Cardiac fibroblast (primary cell): ENCODE results near the gene CHRM2.
A peak's percentile ranks its signal among the peaks of the same experiment; 100 is the strongest.

ENCODE experiments used
- DNase-seq, 2 donors: peaks; one replicate each; pipeline versions ENCODE4 v3.0.0 to v3.0.0-alpha.2; 2010; ENCODE audit warnings: low read depth in 2 of 2
- H3K4me3 ChIP-seq, 2 donors: replicated peaks in 1 of 2; 1 replicate in 1 of 2; 2 replicates in 1 of 2; pipeline ENCODE4 v1.5.1; 2011; ENCODE audit warnings: low read depth in 2 of 2, low read length in 2 of 2, mild to moderate bottlenecking in 2 of 2, moderate library complexity in 1 of 2
- TF ChIP-seq, protein P1 (sequence below): IDR thresholded peaks from one replicate; pipeline ENCODE4 v1.5.1; 2011; ENCODE audit warnings: low read depth, mild to moderate bottlenecking, low read length, inconsistent platforms

The CHRM2 gene

DNA sequence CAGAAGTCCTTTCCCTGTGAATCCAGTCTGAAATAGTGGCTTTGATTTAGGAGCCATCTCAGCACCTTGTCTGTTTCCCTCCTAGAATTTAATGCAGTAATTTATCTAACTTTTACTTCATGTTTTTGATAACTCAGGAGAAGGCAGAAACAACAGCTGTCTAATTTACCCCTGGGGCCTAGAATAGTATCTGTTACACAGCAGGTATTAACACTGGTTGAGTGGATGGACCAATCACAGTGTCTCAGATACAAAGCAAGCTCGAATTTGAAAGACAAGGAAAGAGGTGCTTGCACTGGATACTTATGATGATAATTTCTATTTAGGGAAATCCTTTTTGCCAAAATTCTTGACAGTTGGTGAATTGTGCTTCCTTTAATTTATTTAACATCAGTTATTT lies 23.4 kb downstream of the CHRM2 start:
- DNase-seq = no peak
- TF ChIP-seq, protein P1, sequence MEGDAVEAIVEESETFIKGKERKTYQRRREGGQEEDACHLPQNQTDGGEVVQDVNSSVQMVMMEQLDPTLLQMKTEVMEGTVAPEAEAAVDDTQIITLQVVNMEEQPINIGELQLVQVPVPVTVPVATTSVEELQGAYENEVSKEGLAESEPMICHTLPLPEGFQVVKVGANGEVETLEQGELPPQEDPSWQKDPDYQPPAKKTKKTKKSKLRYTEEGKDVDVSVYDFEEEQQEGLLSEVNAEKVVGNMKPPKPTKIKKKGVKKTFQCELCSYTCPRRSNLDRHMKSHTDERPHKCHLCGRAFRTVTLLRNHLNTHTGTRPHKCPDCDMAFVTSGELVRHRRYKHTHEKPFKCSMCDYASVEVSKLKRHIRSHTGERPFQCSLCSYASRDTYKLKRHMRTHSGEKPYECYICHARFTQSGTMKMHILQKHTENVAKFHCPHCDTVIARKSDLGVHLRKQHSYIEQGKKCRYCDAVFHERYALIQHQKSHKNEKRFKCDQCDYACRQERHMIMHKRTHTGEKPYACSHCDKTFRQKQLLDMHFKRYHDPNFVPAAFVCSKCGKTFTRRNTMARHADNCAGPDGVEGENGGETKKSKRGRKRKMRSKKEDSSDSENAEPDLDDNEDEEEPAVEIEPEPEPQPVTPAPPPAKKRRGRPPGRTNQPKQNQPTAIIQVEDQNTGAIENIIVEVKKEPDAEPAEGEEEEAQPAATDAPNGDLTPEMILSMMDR = no peak
- no peak overlapping the region for H3K4me3 ChIP-seq

DNA sequence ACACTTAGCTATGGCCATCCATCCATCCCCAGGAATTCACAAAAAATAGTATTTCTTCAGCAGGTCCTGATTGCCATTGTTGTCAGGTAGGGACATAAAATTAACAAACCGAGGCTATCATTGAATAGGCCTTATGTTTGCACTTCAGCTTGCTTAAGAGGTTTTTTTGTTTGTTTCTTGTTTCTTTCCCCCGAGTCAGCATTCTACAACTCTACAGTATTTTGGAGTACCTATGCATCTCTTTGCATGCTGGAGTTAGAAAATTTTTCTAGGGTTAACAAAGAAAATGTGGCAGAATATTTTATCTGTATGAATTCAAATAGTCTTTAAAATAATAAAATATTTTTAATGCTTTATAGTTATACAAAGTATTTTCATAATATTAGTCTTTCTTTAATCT lies 26.3 kb downstream of the CHRM2 start:
- TF ChIP-seq, protein P1 = no peak
- H3K4me3 ChIP-seq = no peak overlapping the region
- DNase-seq = no peak

DNA sequence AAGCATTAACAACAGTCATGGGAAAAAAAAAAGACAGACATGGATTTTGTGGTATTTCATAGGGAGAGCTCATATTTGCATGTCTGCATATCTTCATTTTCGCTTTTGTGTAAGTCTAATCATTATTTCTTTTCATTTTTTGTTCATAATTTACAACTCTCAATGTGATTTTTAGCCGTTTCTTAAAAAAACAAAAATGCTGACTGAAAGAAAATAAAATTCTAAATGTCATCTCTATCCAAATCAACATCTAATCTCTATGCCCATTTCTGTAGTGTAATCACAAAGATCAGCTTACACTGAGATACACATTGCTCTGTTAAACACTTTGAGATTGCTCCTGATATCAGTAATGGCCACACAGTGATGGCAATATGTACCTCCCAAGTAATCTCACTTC lies 29.2 kb downstream of the CHRM2 start:
- TF ChIP-seq, protein P1 = no peak
- no peak for DNase-seq
- no peak overlapping the region for H3K4me3 ChIP-seq

DNA sequence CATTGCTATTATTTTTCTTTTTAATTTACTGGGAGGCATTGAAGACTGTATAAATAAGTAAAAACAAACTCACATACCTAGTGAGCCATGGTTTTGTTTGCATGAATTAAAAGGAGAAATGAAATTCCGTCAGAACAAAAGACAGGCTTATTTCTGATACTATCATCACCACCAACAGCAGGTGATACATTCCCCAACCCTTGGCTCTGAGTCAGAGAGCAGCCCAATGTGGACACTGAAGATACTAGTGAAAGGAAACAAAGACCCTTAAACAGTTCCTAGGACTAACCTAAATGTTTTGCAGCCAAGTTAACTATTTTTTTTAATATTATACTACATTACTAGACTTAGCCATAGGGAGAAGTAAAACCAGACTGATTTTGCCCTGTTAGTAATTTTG lies 31.6 kb downstream of the CHRM2 start:
- no peak for DNase-seq
- TF ChIP-seq, protein P1 = no peak
- H3K4me3 ChIP-seq = no peak overlapping the region

DNA sequence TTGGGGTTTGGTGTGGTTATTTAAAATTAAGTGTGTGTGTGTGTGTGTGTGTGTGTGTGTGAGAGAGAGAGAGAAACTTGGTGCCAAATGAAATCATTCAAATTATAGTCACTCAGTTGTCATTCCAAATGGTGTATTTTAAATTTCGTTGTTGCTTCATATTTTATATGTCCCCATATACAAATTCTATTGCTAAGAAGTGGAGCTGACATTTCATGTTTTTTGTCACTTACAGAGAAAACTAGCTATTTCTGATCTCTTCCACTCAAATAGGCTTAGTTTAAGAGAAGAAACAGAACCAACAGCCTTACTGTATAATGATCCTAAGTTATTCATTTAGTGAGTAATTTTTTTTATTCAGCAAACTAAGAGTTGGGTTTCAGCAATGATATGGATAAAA lies 42.3 kb downstream of the CHRM2 start:
- DNase-seq = no peak
- H3K4me3 ChIP-seq = no peak overlapping the region
- TF ChIP-seq, protein P1 = no peak

DNA sequence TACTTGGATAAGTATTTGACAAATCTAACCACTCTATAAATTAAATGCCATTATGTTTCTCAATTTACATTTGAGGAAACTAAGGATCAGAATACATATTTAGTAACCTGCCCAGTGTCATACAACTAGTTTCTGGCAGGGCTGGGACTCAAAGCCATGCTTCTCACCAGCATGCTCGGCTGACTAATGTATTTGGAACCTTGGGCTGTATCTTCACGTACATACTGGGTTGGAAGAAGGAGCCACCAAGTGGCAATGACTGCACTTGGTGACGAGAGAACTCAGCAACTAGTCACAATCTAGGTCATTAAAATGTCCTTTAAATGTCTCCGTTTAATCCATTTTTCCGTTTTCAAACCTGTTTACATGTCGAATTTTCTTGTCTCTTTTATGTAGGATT lies 42.9 kb downstream of the CHRM2 start:
- peak in 1 of 2 donors; percentile 14 for DNase-seq
- no peak overlapping the region for H3K4me3 ChIP-seq
- TF ChIP-seq, protein P1 = no peak

DNA sequence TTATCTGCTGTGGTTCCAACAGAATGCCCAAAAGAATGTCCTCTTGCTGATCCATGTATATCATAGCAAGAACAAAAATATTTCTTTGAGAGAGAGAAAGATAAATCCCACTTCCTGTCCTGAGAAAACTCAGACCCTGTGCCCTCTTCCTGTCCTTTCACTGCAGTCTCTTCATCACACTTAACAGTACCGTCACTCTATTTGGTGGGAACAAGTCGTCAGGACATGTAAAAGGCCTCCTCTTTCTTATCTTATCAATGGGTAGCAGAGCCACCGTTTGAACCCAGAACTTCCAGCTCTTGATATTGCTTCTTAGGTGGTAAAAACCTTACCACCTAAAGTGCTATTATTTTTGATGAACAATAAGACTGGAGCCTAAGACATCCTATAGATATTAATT lies 43.9 kb downstream of the CHRM2 start:
- no peak overlapping the region for H3K4me3 ChIP-seq
- TF ChIP-seq, protein P1 = no peak
- no peak for DNase-seq
